BE2C (cell line): ENCODE measurements around the gene AKAP6.

Source experiments
- DNase-seq: peaks from one replicate; pipeline ENCODE4 v3.0.0-alpha.2; 2020
- H3K27me3 ChIP-seq: fragments of 250-450 bp; sonication (Bioruptor Pico); 2 replicates; pipeline ENCODE4 v1.5.1; 2020; ENCODE audit warnings: mild to moderate bottlenecking
- H3K36me3 ChIP-seq: fragments of 250-450 bp; sonication (Bioruptor Pico); 2 replicates; pipeline ENCODE4 v1.5.1; 2020; ENCODE audit warnings: mild to moderate bottlenecking
- H3K4me1 ChIP-seq: fragments of 250-450 bp; sonication (Bioruptor Pico); 2 replicates; pipeline ENCODE4 v1.5.1; 2020
- H3K4me3 ChIP-seq: 2 replicates; pipeline ENCODE4 v1.5.1; 2011; ENCODE audit warnings: low read depth, low read length
- H3K9me3 ChIP-seq: fragments of 250-450 bp; sonication (Bioruptor Pico); 2 replicates; pipeline ENCODE4 v1.5.1; 2020
- CTCF ChIP-seq: IDR thresholded peaks from 2 replicates; pipeline ENCODE4 v1.5.1; 2012; ENCODE audit warnings: mild to moderate bottlenecking, low read depth, low read length

AKAP6 gene

GRCh38 chr14:32363761-32364160 is 34.7 kb downstream of the AKAP6 start:
- no peak overlapping the region for H3K4me3 ChIP-seq

GRCh38 chr14:32364941-32365340 is 35.8 kb downstream of the AKAP6 start:
- H3K9me3 ChIP-seq: no peaks in the 10 kb centered on the region
- H3K36me3 ChIP-seq: no peaks in the 10 kb centered on the region
- H3K27me3 ChIP-seq: no peaks in the 10 kb centered on the region
- TF ChIP-seq CTCF: no peak
- H3K4me3 ChIP-seq: no peak overlapping the region
- DNase-seq: no peak
- H3K4me1 ChIP-seq: peaks cover 17% of the 10 kb centered on the region

More at GRCh38 chr14:32363761-32364160, 34.7 kb downstream of the AKAP6 start:
- no peaks in the 10 kb centered on the region for H3K9me3 ChIP-seq
- peaks cover 17% of the 10 kb centered on the region for H3K4me1 ChIP-seq
- no peaks in the 10 kb centered on the region for H3K27me3 ChIP-seq
- no peak for DNase-seq
- H3K36me3 ChIP-seq: no peaks in the 10 kb centered on the region
- no peak for TF ChIP-seq CTCF

GRCh38 chr14:32366256-32366879 is 37.3 kb downstream of the AKAP6 start:
- Histone ChIP-seq H3K4me1 (peaks cover 17% of the 10 kb centered on the region), H3K9me3 (no peaks in the 10 kb centered on the region), H3K4me3 (no peak overlapping the region), H3K27me3 (no peaks in the 10 kb centered on the region), H3K36me3 (no peaks in the 10 kb centered on the region)
- peak; percentile 46 for DNase-seq
- TF ChIP-seq CTCF: peak; percentile 52

GRCh38 chr14:32366986-32367385 is 37.9 kb downstream of the AKAP6 start:
- no peak for DNase-seq
- peaks cover 17% of the 10 kb centered on the region for H3K4me1 ChIP-seq
- no peak overlapping the region for H3K4me3 ChIP-seq
- no peak for TF ChIP-seq CTCF
- no peaks in the 10 kb centered on the region for H3K9me3 ChIP-seq
- H3K27me3 ChIP-seq: no peaks in the 10 kb centered on the region
- H3K36me3 ChIP-seq: no peaks in the 10 kb centered on the region

GRCh38 chr14:32367516-32367915 is 38.4 kb downstream of the AKAP6 start:
- Histone ChIP-seq H3K9me3 (no peaks in the 10 kb centered on the region), H3K36me3 (no peaks in the 10 kb centered on the region), H3K4me1 (peaks cover 17% of the 10 kb centered on the region), H3K4me3 (no peak overlapping the region), H3K27me3 (no peaks in the 10 kb centered on the region)
- no peak for TF ChIP-seq CTCF
- no peak for DNase-seq

GRCh38 chr14:32368107-32368506 is 39.0 kb downstream of the AKAP6 start:
- no peak for DNase-seq
- peaks cover 17% of the 10 kb centered on the region for H3K4me1 ChIP-seq
- no peaks in the 10 kb centered on the region for H3K9me3 ChIP-seq
- no peak overlapping the region for H3K4me3 ChIP-seq
- H3K27me3 ChIP-seq: no peaks in the 10 kb centered on the region
- no peak for TF ChIP-seq CTCF
- H3K36me3 ChIP-seq: no peaks in the 10 kb centered on the region
